Activated CD4-positive, alpha-beta T cell treated with anti-CD3 and anti-CD28 coated beads, Interleukin-10, Interleukin-2, amounts not matched to agents 100 ng/mL and 50 ng/mL, durations not matched to agents 16 hours and 8 hours (primary cell): ENCODE measurements around the gene SMARCA2.
A peak's percentile ranks its signal among the peaks of the same experiment; 100 is the strongest.

Experiments used
- DNase-seq: peaks from one replicate; pipeline ENCODE4 v3.0.0-alpha.2; 2020

SMARCA2 gene

GRCh38 chr9:2016408-2017330 is 1.5 kb downstream of the SMARCA2 start:
- DNase-seq = peak; percentile 70

GRCh38 chr9:2017331-2018161 is 2.4 kb downstream of the SMARCA2 start:
- DNase-seq = peak; percentile 75

GRCh38 chr9:2018162-2018643 is 3.1 kb downstream of the SMARCA2 start:
- peak; percentile 25 for DNase-seq

GRCh38 chr9:2018764-2019558 is 3.8 kb downstream of the SMARCA2 start:
- DNase-seq = peak; percentile 72

- no peak for DNase-seq
These were observed 4.6 kb downstream of the SMARCA2 start for GRCh38 chr9:2019723-2020122.

GRCh38 chr9:2021731-2022130 is 6.6 kb downstream of the SMARCA2 start:
- no peak for DNase-seq

GRCh38 chr9:2022560-2022959 is 7.4 kb downstream of the SMARCA2 start:
- peak; percentile 71 for DNase-seq

- no peak for DNase-seq
These were observed 7.9 kb downstream of the SMARCA2 start for GRCh38 chr9:2023042-2023441.

GRCh38 chr9:2023532-2023931 is 8.4 kb downstream of the SMARCA2 start:
- peak; percentile 77 for DNase-seq

GRCh38 chr9:2024888-2025782 is 10.0 kb downstream of the SMARCA2 start:
- no peak for DNase-seq

GRCh38 chr9:2026220-2026997 is 11.3 kb downstream of the SMARCA2 start:
- DNase-seq = no peak

- no peak for DNase-seq
These were observed 12.5 kb downstream of the SMARCA2 start for GRCh38 chr9:2027543-2028160.

GRCh38 chr9:2028888-2029287 is 13.7 kb downstream of the SMARCA2 start:
- no peak for DNase-seq

- DNase-seq = no peak
These were observed 14.6 kb downstream of the SMARCA2 start for GRCh38 chr9:2029666-2030170.

GRCh38 chr9:2032234-2032633 is 17.1 kb downstream of the SMARCA2 start:
- no peak for DNase-seq

- no peak for DNase-seq
These were observed 21.7 kb downstream of the SMARCA2 start for GRCh38 chr9:2036844-2037243.

GRCh38 chr9:2039294-2040180 is 24.4 kb downstream of the SMARCA2 start:
- no peak for DNase-seq

GRCh38 chr9:2040828-2041227 is 25.7 kb downstream of the SMARCA2 start:
- DNase-seq = no peak

GRCh38 chr9:2041736-2042135 is 26.6 kb downstream of the SMARCA2 start:
- no peak for DNase-seq
